ENCODE measurements around the gene FILIP1L.
A peak's percentile ranks its signal among the peaks of the same experiment; 100 is the strongest.

FILIP1L gene

GRCh38 chr3:99878005-99878404 lies 236.3 kb downstream of the FILIP1L start:
- peak; percentile 93 for DNase-seq

- DNase-seq, result peak; percentile 54
Measured at GRCh38 chr3:99877031-99877579, 237.2 kb downstream of the FILIP1L start.

DNA sequence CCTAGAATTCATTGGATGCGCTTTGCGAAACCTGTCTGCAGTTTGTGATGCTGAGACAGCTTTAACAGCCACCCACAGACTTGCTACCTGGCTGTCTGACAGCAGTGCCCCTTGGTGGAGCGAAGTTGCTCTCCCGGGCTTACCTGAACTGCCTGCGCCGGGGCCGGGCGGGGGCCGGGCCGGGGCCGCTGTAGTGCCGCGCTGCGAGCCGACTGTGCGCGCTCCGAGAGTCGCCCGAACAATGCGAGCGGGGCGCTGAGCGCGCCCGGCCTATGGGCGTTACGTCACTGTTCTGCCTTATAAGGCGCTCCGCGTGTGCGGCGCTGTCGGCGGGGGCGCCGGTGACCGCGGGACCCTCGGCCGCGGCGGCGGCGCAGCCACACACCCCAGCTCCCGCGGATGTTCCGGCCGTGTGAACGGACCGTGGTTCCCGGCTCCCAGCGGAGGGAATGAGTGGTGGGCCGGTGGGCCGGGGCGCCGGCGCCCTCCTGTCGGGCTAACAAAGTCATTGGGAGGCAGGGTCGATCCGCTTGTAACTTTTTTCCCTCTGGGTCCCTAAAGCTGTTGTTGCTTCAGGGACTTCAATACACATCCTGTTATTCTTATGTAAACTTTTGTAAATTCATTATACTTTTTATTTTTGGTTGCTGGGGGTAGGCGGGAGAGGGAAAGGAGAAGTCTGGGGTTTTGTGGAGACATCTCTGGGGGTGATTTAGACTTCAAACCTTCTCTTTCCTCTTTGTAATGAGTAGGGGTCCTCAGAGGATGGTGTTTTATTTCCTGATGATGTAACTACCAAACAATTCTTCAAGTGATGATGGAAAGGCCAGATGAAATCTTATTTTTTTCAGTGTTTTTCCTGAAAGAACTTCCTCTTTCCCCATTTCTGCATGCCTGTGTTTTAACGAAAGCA lies 238.1 kb downstream of the FILIP1L start:
- peak; percentile 90 for DNase-seq

GRCh38 chr3:99875581-99875928 lies 238.7 kb downstream of the FILIP1L start:
- DNase-seq, result peak; percentile 76

DNA sequence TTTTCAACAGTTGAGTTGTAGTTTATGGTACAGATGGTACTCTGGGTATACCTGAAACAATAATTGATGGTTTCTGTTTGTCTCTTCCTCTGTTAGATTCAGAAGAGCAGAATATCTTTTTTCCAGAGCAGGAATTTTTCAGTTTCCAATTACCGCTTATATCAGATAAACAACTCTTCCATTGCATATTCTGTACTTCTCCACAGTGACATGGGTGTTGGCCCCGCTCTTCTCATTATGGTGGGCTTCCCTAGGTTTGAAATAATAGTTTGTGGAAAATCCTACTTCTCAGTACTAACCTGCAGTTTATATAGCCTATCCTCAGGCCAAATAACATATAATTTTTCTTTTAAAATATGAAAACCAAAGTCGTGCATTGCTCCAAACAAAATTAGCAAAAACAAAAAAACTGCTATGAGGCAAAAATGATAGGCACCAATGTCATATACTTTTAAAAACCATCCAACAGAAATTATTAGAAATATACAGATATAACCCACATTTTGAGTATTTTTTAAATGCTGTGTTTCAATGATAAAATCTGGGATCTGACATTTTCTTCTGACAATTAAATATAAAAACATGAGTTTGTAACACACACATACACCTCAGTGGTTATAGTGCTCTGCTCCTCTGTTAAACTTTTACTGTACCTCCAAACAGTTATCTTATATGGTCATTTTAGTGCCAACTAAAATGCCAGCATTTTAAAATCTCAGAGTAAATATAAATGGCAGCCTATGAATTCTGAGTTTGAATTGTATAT lies 239.9 kb downstream of the FILIP1L start:
- DNase-seq, result no peak

- no peak for DNase-seq
Measured at GRCh38 chr3:99873269-99874102, 240.8 kb downstream of the FILIP1L start.

DNA sequence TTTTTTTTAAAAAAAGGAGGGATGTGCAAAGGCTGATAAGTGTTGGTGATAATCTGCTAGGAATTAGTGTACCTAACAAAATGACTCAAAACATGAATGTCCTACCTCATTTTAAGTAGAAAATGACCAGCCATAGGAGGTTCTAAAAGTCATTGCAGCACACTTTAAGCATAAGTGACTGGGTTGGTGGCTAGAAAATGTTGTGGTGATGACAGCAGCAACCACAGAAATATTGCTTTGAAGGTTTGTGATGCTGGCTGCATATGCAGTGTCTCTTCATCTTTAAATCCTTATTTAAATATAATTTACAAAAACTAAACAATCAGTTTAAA lies 241.4 kb downstream of the FILIP1L start:
- peak; percentile 53 for DNase-seq

DNA sequence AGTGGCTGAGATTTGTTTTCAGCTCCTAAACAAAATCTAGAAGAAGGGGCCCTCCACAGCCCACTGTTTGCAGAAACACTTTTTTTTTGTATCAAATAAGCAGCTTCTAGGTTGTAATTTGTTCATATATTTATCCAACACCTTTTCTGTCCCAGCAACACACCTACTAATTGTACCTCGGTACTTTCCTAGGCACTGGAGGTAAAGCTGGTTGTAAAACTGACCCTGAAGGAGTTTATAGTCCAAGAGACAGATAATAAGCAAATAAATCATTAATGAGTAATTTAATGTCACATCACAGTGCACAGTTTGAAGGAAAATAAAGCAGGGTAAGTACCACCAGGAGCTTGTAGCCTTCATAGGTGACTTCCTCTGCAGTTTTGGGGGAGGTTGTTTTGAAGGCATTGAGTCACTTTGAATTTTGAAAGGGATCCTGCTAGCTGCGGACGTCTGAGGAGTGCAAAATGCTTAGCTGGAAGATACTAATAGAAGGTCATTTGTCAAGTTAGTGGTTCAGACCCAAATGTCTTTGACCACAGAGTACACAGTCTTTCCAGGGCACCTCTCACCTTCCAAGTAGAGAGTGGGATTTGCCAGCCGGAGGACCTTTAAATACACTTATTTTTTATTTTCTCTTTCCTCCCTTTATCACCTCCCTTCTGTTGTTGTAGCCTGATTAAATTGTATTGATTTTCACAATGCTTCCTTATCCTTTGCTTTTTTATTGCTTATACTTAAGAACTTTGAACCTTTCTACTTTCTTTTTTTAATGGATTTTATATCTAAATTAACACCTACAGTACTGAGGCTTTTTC lies 242.9 kb downstream of the FILIP1L start:
- no peak for DNase-seq

DNA sequence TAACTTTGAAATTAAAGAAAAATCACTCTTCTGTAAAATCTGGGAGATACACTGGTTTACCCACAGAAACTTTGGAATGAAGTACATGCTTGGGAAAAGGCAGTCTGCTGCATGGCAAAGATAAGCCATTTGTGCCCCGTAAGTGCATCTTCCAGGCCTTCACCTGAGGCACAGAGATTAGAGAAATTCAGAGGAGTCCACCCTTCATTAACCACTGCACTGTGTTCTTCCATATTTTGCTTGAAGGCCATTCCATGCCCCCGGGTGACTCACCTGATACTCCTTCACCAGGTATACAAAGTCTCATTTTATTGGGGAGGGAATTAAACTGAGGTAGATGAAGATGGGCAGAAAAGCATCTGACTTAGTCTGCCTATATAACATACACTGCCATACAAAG lies 243.6 kb downstream of the FILIP1L start:
- DNase-seq, result no peak

DNA sequence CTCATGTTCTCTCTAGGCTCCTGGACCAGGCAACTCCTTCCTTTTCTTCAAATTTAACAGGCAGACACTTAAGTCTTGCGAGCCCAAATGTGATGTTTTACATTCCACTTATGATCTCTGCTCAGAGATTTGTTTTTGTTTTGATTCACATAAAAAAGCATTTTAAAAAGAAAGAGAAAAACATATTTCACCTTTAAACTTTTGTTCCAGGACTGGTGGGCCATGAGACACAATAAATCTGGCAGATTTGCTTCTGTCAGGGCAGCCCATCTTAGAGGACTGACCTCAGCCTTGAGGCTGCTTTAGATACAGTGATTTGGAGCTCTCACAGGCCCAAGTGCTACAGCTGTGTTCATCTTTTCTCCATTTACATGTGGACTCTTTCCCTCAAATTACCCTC lies 244.7 kb downstream of the FILIP1L start:
- no peak for DNase-seq

DNA sequence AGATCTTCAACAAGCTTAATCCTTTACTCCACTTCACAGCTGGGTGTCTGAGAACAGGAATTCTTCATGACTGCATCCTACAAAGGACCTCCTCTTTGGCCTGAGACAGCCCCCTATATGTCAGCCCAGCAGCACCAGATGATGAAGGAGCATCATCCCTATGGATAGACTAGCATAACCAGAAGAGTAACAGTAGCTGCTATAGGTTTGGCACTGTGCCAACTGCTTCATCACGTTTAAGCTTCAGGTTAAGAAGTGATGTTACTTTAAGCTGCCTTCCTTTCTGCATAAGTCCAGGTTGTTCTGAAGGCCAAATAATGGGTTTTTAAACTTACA lies 246.0 kb downstream of the FILIP1L start:
- DNase-seq, result peak; percentile 66

DNA sequence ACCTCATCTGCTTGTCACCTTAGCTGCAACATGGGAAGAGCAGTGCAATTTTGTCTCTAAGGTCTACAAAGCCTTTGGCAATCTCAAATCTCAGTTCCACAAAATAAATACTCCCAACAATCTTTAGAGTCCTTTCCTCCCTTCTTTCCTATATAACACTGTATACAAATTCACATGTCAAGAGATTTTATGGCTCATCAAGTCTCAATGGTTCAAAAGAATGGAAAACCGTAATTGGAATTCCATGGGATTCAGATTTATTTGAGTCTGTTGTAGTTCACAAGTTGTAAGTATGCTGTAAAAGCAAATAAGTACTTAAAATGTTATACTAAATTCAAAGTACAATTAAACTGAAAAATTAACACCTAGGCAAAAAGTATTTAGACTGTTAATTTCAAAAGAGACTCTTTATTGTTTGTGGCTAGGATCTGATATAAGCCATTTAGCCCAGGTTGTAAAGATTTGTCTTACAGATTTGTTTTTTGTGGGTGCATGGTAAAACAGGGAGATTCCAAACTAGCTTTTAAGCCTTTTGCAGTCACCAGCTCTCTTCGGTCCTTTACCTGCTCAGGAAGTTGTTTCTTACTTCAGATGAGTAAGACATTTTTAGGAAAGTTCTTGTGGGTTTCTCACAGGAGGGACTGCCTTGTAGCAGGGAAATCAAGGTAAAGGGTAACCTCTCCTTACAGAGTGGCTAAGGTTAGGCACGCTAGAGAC lies 246.5 kb downstream of the FILIP1L start:
- DNase-seq, result no peak

DNA sequence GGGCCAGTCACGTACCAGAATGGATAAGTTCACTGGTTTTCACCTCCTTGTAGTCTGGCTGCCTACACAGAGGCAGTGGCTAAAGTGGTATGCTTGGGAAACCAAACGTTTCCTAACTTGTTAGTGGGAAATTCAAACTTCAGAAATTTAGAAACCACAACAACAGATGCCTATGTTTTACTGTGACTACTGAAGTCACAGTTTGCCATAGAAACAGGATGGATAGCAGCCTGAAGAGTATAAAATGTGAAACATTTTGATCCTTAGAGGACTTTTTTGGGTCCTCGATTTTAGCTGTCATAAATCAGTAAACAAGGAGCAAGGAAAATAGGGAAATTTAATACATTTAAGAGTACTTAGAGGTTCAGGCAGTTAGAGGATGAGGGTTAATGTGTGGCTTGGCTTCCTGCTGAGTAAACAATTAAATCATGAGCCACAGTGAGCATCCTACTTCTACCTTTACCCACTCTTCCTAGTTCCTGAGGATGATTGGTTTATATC lies 248.0 kb downstream of the FILIP1L start:
- DNase-seq, result peak; percentile 79

DNA sequence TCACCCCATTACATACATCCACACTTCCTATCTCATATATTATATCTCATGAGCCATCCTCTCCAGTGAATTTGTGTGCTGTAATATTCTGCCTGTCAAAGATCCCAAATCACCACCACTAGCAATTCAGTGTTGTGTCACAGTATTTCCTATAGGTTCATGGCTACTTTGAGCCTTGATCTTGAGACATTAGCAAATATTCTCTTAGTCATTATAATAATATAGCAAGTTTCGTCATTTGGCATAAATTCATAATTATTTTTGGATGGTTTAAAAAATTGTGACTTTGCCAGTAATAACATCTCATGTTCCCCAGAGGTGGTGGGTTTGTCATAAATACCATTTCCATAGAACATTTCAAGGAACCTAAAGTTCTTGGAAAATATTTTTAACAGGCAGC lies 249.0 kb downstream of the FILIP1L start:
- peak; percentile 85 for DNase-seq

DNA sequence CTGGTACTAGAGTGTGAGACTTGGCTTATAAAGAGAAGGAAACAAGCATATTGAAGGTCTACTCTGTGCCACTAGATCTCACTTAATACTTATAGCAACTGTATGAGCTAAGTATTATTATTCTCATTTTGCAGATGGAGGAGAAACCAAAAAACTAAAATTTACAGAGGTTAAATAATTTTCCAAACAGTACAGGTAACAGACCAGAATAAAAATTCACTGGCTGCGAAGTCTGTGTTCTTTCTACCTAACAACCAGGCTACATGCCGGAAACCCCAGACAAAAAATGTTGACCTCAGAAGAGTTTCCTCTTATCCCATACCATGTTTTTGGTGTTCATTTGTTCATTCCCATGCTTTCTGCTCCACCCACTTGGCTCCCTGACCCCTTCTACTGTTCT lies 250.0 kb downstream of the FILIP1L start:
- DNase-seq, result no peak

DNA sequence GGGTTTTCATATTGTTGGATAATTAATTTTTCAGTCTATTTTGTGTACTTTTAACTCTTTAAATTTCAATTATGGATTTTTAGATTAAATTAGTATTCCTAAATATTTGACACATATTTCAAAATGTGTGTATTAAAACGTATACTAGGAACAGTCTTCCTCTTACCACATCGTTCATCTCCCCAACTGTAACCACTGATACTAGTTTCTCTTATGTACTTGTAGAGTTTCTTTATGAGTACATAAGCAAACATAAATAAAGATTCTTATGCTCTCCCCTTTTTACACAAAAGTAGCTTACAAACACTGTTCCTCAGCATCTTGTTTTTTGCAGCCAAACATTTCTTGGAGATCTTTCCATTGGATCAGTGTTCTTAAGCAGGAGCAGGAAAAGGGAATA lies 250.7 kb downstream of the FILIP1L start:
- no peak for DNase-seq

GRCh38 chr3:99863002-99863401 lies 251.3 kb downstream of the FILIP1L start:
- DNase-seq, result no peak

GRCh38 chr3:99862208-99862607 lies 252.1 kb downstream of the FILIP1L start:
- peak; percentile 91 for DNase-seq

- no peak for DNase-seq
Measured at GRCh38 chr3:99861216-99861615, 253.1 kb downstream of the FILIP1L start.

GRCh38 chr3:99859825-99860224 lies 254.5 kb downstream of the FILIP1L start:
- peak; percentile 99 for DNase-seq

DNA sequence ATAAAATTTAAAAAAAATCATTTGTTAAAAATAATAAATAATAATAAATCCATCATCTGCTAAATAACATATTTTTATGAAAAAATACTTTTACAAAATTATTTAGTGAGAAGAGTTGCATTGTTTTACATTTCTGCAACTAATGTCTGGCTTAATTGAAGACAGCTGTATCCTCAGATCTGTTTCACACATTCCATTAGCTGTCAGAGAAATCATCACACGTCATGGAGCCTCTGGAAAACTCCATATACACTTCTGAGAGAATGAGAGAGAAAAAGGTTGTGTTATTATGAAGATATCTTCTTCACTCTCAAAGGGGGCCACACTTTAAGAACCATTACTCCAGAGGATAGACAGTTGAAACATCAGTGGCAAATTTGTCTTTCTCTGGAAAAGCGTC lies 255.8 kb downstream of the FILIP1L start:
- peak; percentile 73 for DNase-seq
